ENCODE measurements around the gene PPP1R16B. TPM values are rescaled to one million over a fixed set of nuclear protein-coding genes. Genes with fewer than 3 reads are reported as not detected.

Gene PPP1R16B
- total and polyA plus RNA-seq, 2 of the 8 experiments (the other 6 are each of a cell fraction or from before 2014, with no cell fraction given), result 2.6 to 8.9 TPM

GRCh38 chr20:38864662-38865061 lies 59.2 kb downstream of the PPP1R16B start:
- Histone ChIP-seq H3K27ac (ENCODE audit: low read depth, low read length) (no peak overlapping the region), H4K91ac (replicated peaks; ENCODE audit: insufficient read length, low read length) (no peak overlapping the region), H2BK120ac (replicated peaks; ENCODE audit: low read depth, low read length) (no peak overlapping the region), H3K36me3 (ENCODE audit: control insufficient read depth in 2 of 4, insufficient read depth in 4 of 4, low read length in 3 of 4) (no peaks in the 10 kb centered on the region), H3K27me3 (replicated peaks in 1 of 4; ENCODE audit: control insufficient read depth in 3 of 4, extremely low read depth in 1 of 4, insufficient read depth in 3 of 4, low read length in 3 of 4) (no peaks in the 10 kb centered on the region), H2BK5ac (ENCODE audit: low read depth, low read length) (peak overlapping the region; percentile 49), H3K4me3 (ENCODE audit: extremely low read depth in 1 of 4, insufficient read depth in 2 of 4, low read depth in 3 of 4, low read length in 4 of 4) (no peak overlapping the region), H2AK5ac (ENCODE audit: low read depth, low read length) (no peak overlapping the region), H3K79me1 (ENCODE audit: low read depth, low read length) (no peaks in the 10 kb centered on the region; the same call in 1 of the 2 replicates), H2AFZ (ENCODE audit: low read length) (no peak overlapping the region), H4K5ac (ENCODE audit: insufficient read length, low read depth, low read length) (no peak overlapping the region), H3K14ac (ENCODE audit: insufficient read length) (no peak overlapping the region), H3K56ac (replicated peaks; ENCODE audit: insufficient read length, low read depth, low read length) (no peak overlapping the region), H2BK20ac (ENCODE audit: low read length) (no peak overlapping the region), H3K4me2 (ENCODE audit: insufficient read depth in 1 of 2, low read depth in 2 of 2, low read length in 2 of 2) (no peak overlapping the region), H3K18ac (ENCODE audit: extremely low read depth, low read length) (no peak overlapping the region), H4K8ac (ENCODE audit: extremely low read depth, insufficient read depth, low read length) (no peak overlapping the region), H3K4ac (replicated peaks; ENCODE audit: insufficient read length, low read depth, low read length) (no peak overlapping the region), H2BK15ac (ENCODE audit: low read length) (no peak overlapping the region), H2BK12ac (ENCODE audit: low read depth, low read length) (no peak overlapping the region), H3K79me2 (ENCODE audit: control insufficient read depth in 1 of 2, insufficient read depth in 2 of 2, low read length in 2 of 2) (no peaks in the 10 kb centered on the region), H4K20me1 (replicated peaks in 1 of 2; ENCODE audit: control insufficient read depth in 1 of 2, insufficient read depth in 2 of 2, low read length in 2 of 2) (no peaks in the 10 kb centered on the region), H3K4me1 (replicated peaks in 1 of 4; ENCODE audit: control insufficient read depth in 3 of 4, insufficient read depth in 4 of 4, low read length in 3 of 4) (peaks cover 0 to 5% (median under 1%) of the 10 kb centered on the region in 4 experiments; a peak in 4 of 7 replicates), H3K9me3 (ENCODE audit: insufficient read depth in 2 of 2, low read depth in 1 of 2, low read length in 1 of 2) (no peaks in the 10 kb centered on the region), H3K9ac (replicated peaks in 1 of 4; ENCODE audit: extremely low read depth in 1 of 4, low read depth in 3 of 4, low read length in 3 of 4) (no peak overlapping the region; a peak in 1 of 7 replicates), H3K23ac (ENCODE audit: insufficient read length) (no peak overlapping the region), H3K23me2 (ENCODE audit: low read depth, low read length) (no peaks in the 10 kb centered on the region)
- DNase-seq (ENCODE audit: low read depth in 1 of 2, low spot score in 2 of 2) (no peak), FAIRE-seq (no peak)
- ChIA-PET POLR2A (ENCODE audit: partially characterized antibody) (no interaction called here), CTCF (ENCODE audit: partially characterized antibody) (interaction anchor here (1.3 to 1.4 kb wide), 2 partner anchors 9 to 28 kb away, joined by 3 read pairs; no protein-coding TSS in a partner anchor)
- 96% methylated on average over 5 of the region's 5 CpGs; no CpG with 5 or more reads in 1 of the 2 experiments for WGBS, 2 experiments (ENCODE audit: extremely low coverage in 1 of 2, insufficient coverage in 1 of 2, insufficient read length in 1 of 2, insufficient replicate concordance in 2 of 2, low coverage in 1 of 2, low lambda C conversion rate in 2 of 2, missing lambda C conversion rate in 1 of 2)
- TF ChIP-seq CBX5 (IDR thresholded peaks at IDR 0.05; ENCODE audit: low read depth, low read length) (no peak), ASH2L (IDR thresholded peaks at IDR 0.05; ENCODE audit: low read length) (no peak), CHD2 (IDR thresholded peaks at IDR 0.05; ENCODE audit: low read length) (no peak), CREB1 (IDR thresholded peaks at IDR 0.05) (no peak), BCL11A (IDR thresholded peaks at IDR 0.05; ENCODE audit: low read depth in 2 of 2, low read length in 2 of 2) (no peak), EP300 (IDR thresholded peaks at IDR 0.05; ENCODE audit: borderline replicate concordance in 1 of 2, low read depth in 2 of 2, low read length in 2 of 2) (no peak), GTF2F1 (IDR thresholded peaks at IDR 0.05; ENCODE audit: borderline replicate concordance, low read depth, low read length) (no peak), ATF3 (IDR thresholded peaks at IDR 0.05; ENCODE audit: insufficient read depth, low read depth, low read length) (no peak), RAD21 (IDR thresholded peaks at IDR 0.05 in 1 of 2, conservative IDR thresholded peaks at IDR 0.05 in 1 of 2; ENCODE audit: low read depth in 2 of 2, low read length in 2 of 2) (no peak), SUZ12 (IDR thresholded peaks at IDR 0.05; ENCODE audit: low read length) (no peak), SRF (IDR thresholded peaks at IDR 0.05; ENCODE audit: low read depth, low read length) (no peak), CBX8 (IDR thresholded peaks at IDR 0.05; ENCODE audit: borderline replicate concordance, low read depth, low read length) (no peak)
- TF ChIP-seq, protein P1, sequence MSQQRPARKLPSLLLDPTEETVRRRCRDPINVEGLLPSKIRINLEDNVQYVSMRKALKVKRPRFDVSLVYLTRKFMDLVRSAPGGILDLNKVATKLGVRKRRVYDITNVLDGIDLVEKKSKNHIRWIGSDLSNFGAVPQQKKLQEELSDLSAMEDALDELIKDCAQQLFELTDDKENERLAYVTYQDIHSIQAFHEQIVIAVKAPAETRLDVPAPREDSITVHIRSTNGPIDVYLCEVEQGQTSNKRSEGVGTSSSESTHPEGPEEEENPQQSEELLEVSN (IDR thresholded peaks at IDR 0.05), result no peak
